GM12878 (cell line): ENCODE results near the gene HINT2. TPM values are rescaled to one million over a fixed set of nuclear protein-coding genes. Genes with fewer than 3 reads are reported as not detected.
A peak's percentile ranks its signal among the peaks of the same experiment; 100 is the strongest.

Experiments
- ATAC-seq: fragments of 200-7000 bp; cut with Tn5 transposase; 3 replicates; pipeline ENCODE4 v1.9.1; 2020; ENCODE audit warnings: mild to moderate bottlenecking, moderate library complexity
- BruUV-seq: library from RNA; stranded (reverse); fragments of 400-500 nt; replicated peaks from 2 replicates; lab custom pipeline; 2021; lab: Mats Ljungman, UMichigan
- CTCF ChIA-PET: fragments of 300-600 bp; sonication (Branson Sonifier 250); formaldehyde crosslinking; extraction: SDS; loops from one replicate; lab custom pipeline; 2021; ENCODE audit warnings: inconsistent platforms; lab: Yijun Ruan, JAX
- POLR2A ChIA-PET: fragments of 350-600 bp; formaldehyde crosslinking; extraction: SDS; loops from one replicate; lab custom pipeline; 2021; ENCODE audit warnings: inconsistent platforms; lab: Charles Lee
- RAD21 ChIA-PET: fragments of 300-600 bp; sonication (Branson Sonifier 250); formaldehyde crosslinking; loops from one replicate; lab custom pipeline; 2023; ENCODE audit warnings: antibody characterized with exemption; ENCODE audit not compliant: unreplicated experiment; lab: Charles Lee
- SMC1A ChIA-PET: fragments of 300-600 bp; sonication (Branson Sonifier 250); formaldehyde crosslinking; loops from one replicate; lab custom pipeline; 2023; ENCODE audit not compliant: unreplicated experiment, uncharacterized antibody; lab: Charles Lee
- DNase-seq: peaks from one replicate; pipeline ENCODE4 v3.0.0-alpha.2; 2011; ENCODE audit warnings: low read depth, low spot score
- FAIRE-seq: peaks from 3 replicates; lab custom pipeline; 2011; peaks lifted over from hg19 to GRCh38; lab: Jason Lieb, UNC
- H2AFZ ChIP-seq: 2 replicates; pipeline ENCODE4 v1.6.0; 2011; ENCODE audit warnings: low read depth, low read length, control low read depth; ENCODE audit not compliant: control insufficient read depth
- H3K27ac ChIP-seq: 2 replicates; pipeline ENCODE4 v1.5.1; 2011; ENCODE audit warnings: control low read depth; ENCODE audit not compliant: control insufficient read depth, insufficient read depth
- H3K27me3 ChIP-seq, 2 experiments: replicated peaks in 1 of 2; 2 replicates each; pipeline versions ENCODE4 v1.6.0 to v1.6.1; 2011; ENCODE audit warnings: low read length in 1 of 2; ENCODE audit not compliant: control insufficient read depth in 2 of 2, insufficient read depth in 2 of 2
- H3K36me3 ChIP-seq, 2 experiments: 2 replicates each; pipeline ENCODE4 v1.5.1; 2011; ENCODE audit warnings: low read length in 1 of 2; ENCODE audit not compliant: control insufficient read depth in 2 of 2, insufficient read depth in 2 of 2
- H3K4me1 ChIP-seq: 2 replicates; pipeline ENCODE4 v1.6.1; 2011; ENCODE audit warnings: mild to moderate bottlenecking, low read length, moderate library complexity, mixed read lengths; ENCODE audit not compliant: control insufficient read depth, insufficient read depth
- H3K4me2 ChIP-seq: 2 replicates; pipeline ENCODE4 v1.6.0; 2011; ENCODE audit warnings: control low read depth; ENCODE audit not compliant: control insufficient read depth, insufficient read depth
- H3K4me3 ChIP-seq: fragments of 200-600 bp; sonication (generic); 2 replicates; pipeline ENCODE4 v1.5.1; 2016
- H3K79me2 ChIP-seq: 2 replicates; pipeline ENCODE4 v1.6.0; 2011; ENCODE audit warnings: low read length; ENCODE audit not compliant: control insufficient read depth, insufficient read depth
- H3K9ac ChIP-seq: 2 replicates; pipeline ENCODE4 v1.8.0; 2011; ENCODE audit warnings: low read length, control low read depth, mixed read lengths; ENCODE audit not compliant: control insufficient read depth, insufficient read depth
- H3K9me3 ChIP-seq: replicated peaks from 3 replicates; pipeline ENCODE4 v1.5.1; 2011; ENCODE audit warnings: mild to moderate bottlenecking, low read length; ENCODE audit not compliant: control insufficient read depth, insufficient read depth
- H4K20me1 ChIP-seq: 2 replicates; pipeline ENCODE4 v1.6.0; 2011; ENCODE audit not compliant: control insufficient read depth, insufficient read depth
- ATF7 ChIP-seq: fragments of 450-650 bp; IDR thresholded peaks from 2 replicates; pipeline ENCODE4 v1.6.1; 2016; ENCODE audit warnings: low read depth, mild to moderate bottlenecking
- DPF2 ChIP-seq: fragments of 450-650 bp; IDR thresholded peaks from 2 replicates; pipeline ENCODE4 v1.6.1; 2017; ENCODE audit warnings: mild to moderate bottlenecking
- JUNB ChIP-seq: IDR thresholded peaks from 2 replicates; pipeline ENCODE4 v1.6.1; 2016; ENCODE audit warnings: antibody characterized with exemption, mild to moderate bottlenecking
- RFX5 ChIP-seq: IDR thresholded peaks from 2 replicates; pipeline ENCODE4 v1.6.1; 2011; ENCODE audit warnings: low read depth, low read length, improper control_type of control experiment
- RUNX3 ChIP-seq: IDR thresholded peaks from 2 replicates; pipeline ENCODE4 v1.6.1; 2012; ENCODE audit warnings: low read length, inconsistent platforms
- ZNF384 ChIP-seq: IDR thresholded peaks from 2 replicates; pipeline ENCODE4 v1.6.1; 2012; ENCODE audit warnings: low read depth, mild to moderate bottlenecking, low read length, improper control_type of control experiment, borderline replicate concordance
- WGBS: methylation state at CpG from one replicate; pipeline ENCODE4 v1.1.6; 2016; ENCODE audit warnings: low lambda C conversion rate; ENCODE audit not compliant: insufficient replicate concordance, insufficient coverage; ENCODE audit errors: missing lambda C conversion rate; 5-methylcytosine and 5-hydroxymethylcytosine counted together
- in situ Hi-C: fragments of 300-500 bp; cut with MboI; formaldehyde crosslinking; loops from 9 replicates; pipeline ENCODE4 v1.14.3; 2018; ENCODE audit warnings: mixed read lengths
- intact Hi-C: fragments of 100-400 bp; cut with micrococcal nuclease; formaldehyde crosslinking; loops from one replicate; pipeline ENCODE4 v1.14.2; 2022; ENCODE audit not compliant: unreplicated experiment
- polyA plus RNA-seq, 11 experiments: library from polyadenylated mRNA; depleted of rRNA in 4 of 11; unstranded in 6 of 11; stranded (reverse) in 5 of 11; fragments of >200 nt; fragmentation: Nextera tagmentation in 4 of 11; fragmentation: Illumina TruSeq in 1 of 11; extraction: Ambion mirVana in 4 of 11; extraction: Trizol in 1 of 11; gene quantifications; 1 replicate in 1 of 11; 2 replicates in 10 of 11; pipeline versions ENCODE4 v1.2.1 to v1.2.3, GENCODE V29; 2011 to 2016; ENCODE audit warnings: inconsistent platforms in 2 of 11, missing spikeins in 2 of 11, low read depth in 1 of 11
- total RNA-seq, 4 experiments: library from RNA; depleted of rRNA in 3 of 4; stranded (reverse); fragments of >200 nt in 3 of 4; fragmentation: Illumina TruSeq in 1 of 4; extraction: Trizol in 1 of 4; gene quantifications; 2 replicates each; pipeline versions ENCODE4 v1.2.1 to v1.2.3, GENCODE V29; 2013 to 2021

HINT2 gene
- total and polyA plus RNA-seq, 10 of the 15 experiments (the other 5 are each of a cell fraction or from before 2014, with no cell fraction given): 12.1 to 144 (median 51.7) TPM

DNA sequence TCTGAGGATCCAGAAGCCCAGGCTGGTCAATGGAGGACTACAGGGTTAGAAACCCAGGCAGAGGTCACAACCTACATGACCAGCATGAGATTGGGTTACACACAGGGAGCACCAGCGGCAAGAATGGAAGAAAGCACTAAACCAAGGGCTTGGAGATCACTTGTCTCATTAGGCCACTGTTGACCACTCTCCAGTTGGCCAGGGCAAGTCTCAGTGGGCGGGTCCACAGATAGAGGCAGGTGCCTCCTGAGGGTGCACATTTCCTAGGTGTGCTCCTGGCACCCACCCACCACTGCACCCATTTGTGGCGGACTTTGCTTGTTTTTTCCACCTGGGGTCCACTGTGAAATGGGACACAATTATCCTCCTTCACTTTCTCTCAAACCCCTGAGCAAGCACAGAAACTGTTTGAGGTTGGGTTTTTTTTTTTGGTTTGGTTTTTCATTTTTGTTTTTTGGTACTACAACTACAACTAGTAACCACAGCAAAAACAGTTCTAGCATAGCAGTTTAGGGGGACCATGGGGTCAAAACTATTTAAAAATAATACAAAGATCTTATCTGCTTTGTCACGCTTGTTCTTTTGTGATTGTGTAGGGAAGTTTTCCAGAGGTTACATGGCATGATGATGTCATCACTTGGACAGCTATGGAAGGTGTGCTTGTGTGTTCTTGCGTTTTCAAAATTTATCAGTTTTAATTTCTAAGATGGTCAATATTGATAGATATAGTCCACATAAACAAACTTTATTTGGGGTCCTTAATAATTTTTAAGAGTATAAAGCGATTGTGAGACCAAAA lies 17.3 kb downstream of the HINT2 start:
- ChIA-PET POLR2A (interaction anchor here (0.7 kb wide), 1 partner anchor 22 kb away, joined by 4 read pairs; no protein-coding TSS in a partner anchor), SMC1A (interaction anchor here (0.9 kb wide), 1 partner anchor 9 kb away, joined by 4 read pairs; no protein-coding TSS in a partner anchor), CTCF (interaction anchor here (0.5 to 3.3 kb wide), 6 partner anchors 7 to 153 kb away, joined by 3 to 14 read pairs (median 4); partner anchors contain the start of gene HINT2), RAD21 (no interaction called here)
- 71% methylated on average over 6 of the region's 6 CpGs for WGBS
- Histone ChIP-seq H4K20me1 (no peaks in the 10 kb centered on the region), H3K27me3 (no peaks in the 10 kb centered on the region), H3K9me3 (no peaks in the 10 kb centered on the region), H3K9ac (no peak overlapping the region), H3K79me2 (no peaks in the 10 kb centered on the region), H3K27ac (no peak overlapping the region), H3K4me2 (peak overlapping the region; percentile 21), H3K36me3 (peaks cover 0 to 13% of the 10 kb centered on the region in 2 experiments; a peak in 2 of 4 replicates), H3K4me1 (peaks cover 21% of the 10 kb centered on the region), H2AFZ (no peak overlapping the region), H3K4me3 (no peak overlapping the region)
- DNase-seq: no peak
- intact Hi-C loops (no loop called here), in situ Hi-C loops (no loop called here)
- TF ChIP-seq ATF7 (peak; percentile 83), RUNX3 (peak; percentile 60), ZNF384 (peak; percentile 26; the same call in 1 of the 2 replicates), RFX5 (no peak)
- peak; percentile 41 for FAIRE-seq
- peak; percentile 66 for ATAC-seq
- BruUV-seq: no TSS peak

GRCh38 chr9:35795695-35796094 lies 19.1 kb downstream of the HINT2 start:
- DNase-seq: no peak
- TF ChIP-seq JUNB (peak; percentile 44; the same call in 1 of the 2 replicates), DPF2 (no peak)
- TF ChIP-seq, all 136 proteins: peak for 1
- ATAC-seq: no peak
- Histone ChIP-seq H3K27me3 (no peaks in the 10 kb centered on the region), H3K79me2 (no peaks in the 10 kb centered on the region), H2AFZ (no peak overlapping the region), H3K9me3 (no peaks in the 10 kb centered on the region), H3K27ac (no peak overlapping the region), H4K20me1 (no peaks in the 10 kb centered on the region), H3K4me1 (peaks cover 21% of the 10 kb centered on the region), H3K4me2 (no peak overlapping the region), H3K9ac (no peak overlapping the region), H3K36me3 (peaks cover 0 to 6% of the 10 kb centered on the region in 2 experiments; a peak in 2 of 4 replicates), H3K4me3 (no peak overlapping the region)
- ChIA-PET POLR2A (no interaction called here), SMC1A (no interaction called here), CTCF (interaction anchor here (3.3 kb wide), 1 partner anchor 30 kb away, joined by 14 read pairs; no protein-coding TSS in a partner anchor), RAD21 (interaction anchor here (1.6 kb wide), 1 partner anchor 19 kb away, joined by 4 read pairs; the partner anchor contains the start of gene HINT2)
- intact Hi-C loops (no loop called here), in situ Hi-C loops (no loop called here)
- no TSS peak for BruUV-seq
- FAIRE-seq: no peak
